Measurements from ENCODE around the gene PHLPP1. TPM values are rescaled to one million over a fixed set of nuclear protein-coding genes. Genes with fewer than 3 reads are reported as not detected.
A peak's percentile ranks its signal among the peaks of the same experiment; 100 is the strongest.

Gene PHLPP1
- total RNA-seq, 1 experiment from 2014 or later, result 14.1 TPM

- Histone ChIP-seq H3K9me2 (replicated peaks; ENCODE audit: low read length) (no peaks in the 10 kb centered on the region), H3K79me2 (ENCODE audit: low read length) (peaks cover 6% of the 10 kb centered on the region; the same call in 1 of the 2 replicates), H4K20me1 (ENCODE audit: low read length) (no peaks in the 10 kb centered on the region), H3F3A (ENCODE audit: low read length, unreplicated experiment) (no peaks in the 10 kb centered on the region), H3K27me3 (ENCODE audit: low read length) (no peaks in the 10 kb centered on the region), H3K27ac (ENCODE audit: low read length) (no peak overlapping the region), H3K9ac (ENCODE audit: low read length) (no peak overlapping the region), H2AFZ (ENCODE audit: low read length) (no peak overlapping the region), H3K4me1 (ENCODE audit: insufficient read depth, low read length) (peaks cover 34% of the 10 kb centered on the region), H3K9me3 (ENCODE audit: low read length) (no peaks in the 10 kb centered on the region), H3K4me3 (ENCODE audit: low read length) (no peak overlapping the region), H3K4me2 (ENCODE audit: low read length) (no peak overlapping the region), H3K36me3 (ENCODE audit: low read depth, low read length) (no peaks in the 10 kb centered on the region)
- intact Hi-C loops (cut with micrococcal nuclease), result no loop called here
- DNase-seq (peak; percentile 65), ATAC-seq (peak; percentile 33)
- ChIA-PET CTCF (no interaction called here), POLR2A (ENCODE audit: unreplicated experiment) (no interaction called here)
- TF ChIP-seq EZH2 (IDR thresholded peaks at IDR 0.05; ENCODE audit: low read length, unreplicated experiment) (no peak), EZH2phosphoT487 (IDR thresholded peaks at IDR 0.05; ENCODE audit: borderline replicate concordance, low read length) (no peak), CTCF (conservative IDR thresholded peaks at IDR 0.05; ENCODE audit: low read depth, low read length) (no peak)
- no TSS peak for BruUV-seq (replicated peaks)
Measured at GRCh38 chr18:62848946-62849345, 133.6 kb downstream of the PHLPP1 start.

GRCh38 chr18:62850619-62851306 is 135.4 kb downstream of the PHLPP1 start:
- no peak overlapping the region for H3K9ac ChIP-seq (ENCODE audit: low read length)
- peaks cover 34% of the 10 kb centered on the region for H3K4me1 ChIP-seq (ENCODE audit: insufficient read depth, low read length)
- no peaks in the 10 kb centered on the region for H3K9me3 ChIP-seq (ENCODE audit: low read length)
- H2AFZ ChIP-seq (ENCODE audit: low read length), result no peak overlapping the region
- H3K27me3 ChIP-seq (ENCODE audit: low read length), result no peaks in the 10 kb centered on the region
- TF ChIP-seq CTCF (conservative IDR thresholded peaks at IDR 0.05; ENCODE audit: low read depth, low read length) (no peak), EZH2phosphoT487 (IDR thresholded peaks at IDR 0.05; ENCODE audit: borderline replicate concordance, low read length) (no peak), EZH2 (IDR thresholded peaks at IDR 0.05; ENCODE audit: low read length, unreplicated experiment) (no peak)
- no peaks in the 10 kb centered on the region for H3F3A ChIP-seq (ENCODE audit: low read length, unreplicated experiment)
- no peaks in the 10 kb centered on the region for H4K20me1 ChIP-seq (ENCODE audit: low read length)
- BruUV-seq (replicated peaks), result no TSS peak
- H3K4me3 ChIP-seq (ENCODE audit: low read length), result peak overlapping the region; percentile 12; the same call in 1 of the 2 replicates
- POLR2A ChIA-PET (ENCODE audit: unreplicated experiment), result no interaction called here
- H3K4me2 ChIP-seq (ENCODE audit: low read length), result peak overlapping the region; percentile 61
- no peaks in the 10 kb centered on the region for H3K36me3 ChIP-seq (ENCODE audit: low read depth, low read length)
- DNase-seq, result peak; percentile 64
- intact Hi-C loops (cut with micrococcal nuclease), result no loop called here
- H3K9me2 ChIP-seq (replicated peaks; ENCODE audit: low read length), result no peaks in the 10 kb centered on the region
- H3K79me2 ChIP-seq (ENCODE audit: low read length), result peaks cover 6% of the 10 kb centered on the region; the same call in 1 of the 2 replicates
- peak overlapping the region; percentile 55 for H3K27ac ChIP-seq (ENCODE audit: low read length)
- CTCF ChIA-PET, result interaction anchor here (1.2 kb wide), 1 partner anchor 136 kb away, joined by 3 read pairs; the partner anchor contains the start of gene PHLPP1
- peak; percentile 93 for ATAC-seq

- H3F3A ChIP-seq (ENCODE audit: low read length, unreplicated experiment), result no peaks in the 10 kb centered on the region
- no peaks in the 10 kb centered on the region for H4K20me1 ChIP-seq (ENCODE audit: low read length)
- H3K9ac ChIP-seq (ENCODE audit: low read length), result no peak overlapping the region
- H3K9me3 ChIP-seq (ENCODE audit: low read length), result no peaks in the 10 kb centered on the region
- intact Hi-C loops (cut with micrococcal nuclease), result no loop called here
- H3K27me3 ChIP-seq (ENCODE audit: low read length), result no peaks in the 10 kb centered on the region
- peaks cover 34% of the 10 kb centered on the region for H3K4me1 ChIP-seq (ENCODE audit: insufficient read depth, low read length)
- H2AFZ ChIP-seq (ENCODE audit: low read length), result no peak overlapping the region
- BruUV-seq (replicated peaks), result no TSS peak
- ChIA-PET POLR2A (ENCODE audit: unreplicated experiment) (no interaction called here), CTCF (interaction anchor here (0.5 kb wide), 1 partner anchor 30 kb away, joined by 5 read pairs; no protein-coding TSS in a partner anchor)
- no peak overlapping the region for H3K4me3 ChIP-seq (ENCODE audit: low read length)
- no peak overlapping the region for H3K27ac ChIP-seq (ENCODE audit: low read length)
- ATAC-seq (no peak), DNase-seq (peak; percentile 54)
- peaks cover 6% of the 10 kb centered on the region; the same call in 1 of the 2 replicates for H3K79me2 ChIP-seq (ENCODE audit: low read length)
- no peak for TF ChIP-seq EZH2phosphoT487 (IDR thresholded peaks at IDR 0.05; ENCODE audit: borderline replicate concordance, low read length)
- no peak for TF ChIP-seq EZH2 (IDR thresholded peaks at IDR 0.05; ENCODE audit: low read length, unreplicated experiment)
- TF ChIP-seq CTCF (conservative IDR thresholded peaks at IDR 0.05; ENCODE audit: low read depth, low read length), result no peak
- peak overlapping the region; percentile 41 for H3K4me2 ChIP-seq (ENCODE audit: low read length)
- H3K9me2 ChIP-seq (replicated peaks; ENCODE audit: low read length), result no peaks in the 10 kb centered on the region
- H3K36me3 ChIP-seq (ENCODE audit: low read depth, low read length), result no peaks in the 10 kb centered on the region
Measured at GRCh38 chr18:62852851-62853250, 137.5 kb downstream of the PHLPP1 start.

Measured in PC-3 (cell line).